ENCODE data around the gene PSG7.
A peak's percentile ranks its signal among the peaks of the same experiment; 100 is the strongest.
"Not testable (repeated sequence)": the region's sequence is repeated elsewhere in the genome, so short reads cannot be mapped to it uniquely, and the experiment has no call there.

The PSG7 gene
- total RNA-seq = 0 to 0.16 (median 0) reads per million in 18 experiments

- DNase-seq = not testable (repeated sequence)
Measured at GRCh38 chr19:42937107-42937506, at the start of gene PSG7. PSG7 (minus strand) TSS chr19:42937207; CDS start chr19:42937076, 131 bp downstream.

GRCh38 chr19:42985588-42985987 is 48.6 kb upstream of the PSG7 start:
- DNase-seq = no peak

- not testable (repeated sequence) for DNase-seq
Measured at GRCh38 chr19:42982111-42982510, 45.1 kb upstream of the PSG7 start.

DNA sequence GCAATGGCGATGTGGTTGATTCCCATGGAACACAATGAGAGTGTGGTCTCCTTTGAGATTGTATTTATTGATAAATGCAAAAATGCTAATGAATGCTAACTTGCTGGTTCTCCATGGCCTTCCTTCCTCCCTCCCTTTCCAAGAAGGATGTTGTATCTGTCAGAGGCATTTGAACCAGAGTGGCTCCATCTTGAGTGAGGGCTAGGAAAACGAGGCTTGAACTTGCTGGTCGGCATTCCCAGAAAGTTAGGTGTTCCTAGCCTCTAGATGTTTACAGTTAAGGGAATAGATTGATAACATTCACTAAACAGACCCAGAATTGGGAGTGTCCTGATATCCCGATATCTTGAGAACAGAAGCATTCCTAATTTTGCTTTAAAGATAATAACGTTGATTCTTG is 34.4 kb upstream of the PSG7 start:
- DNase-seq = not testable (repeated sequence)

DNA sequence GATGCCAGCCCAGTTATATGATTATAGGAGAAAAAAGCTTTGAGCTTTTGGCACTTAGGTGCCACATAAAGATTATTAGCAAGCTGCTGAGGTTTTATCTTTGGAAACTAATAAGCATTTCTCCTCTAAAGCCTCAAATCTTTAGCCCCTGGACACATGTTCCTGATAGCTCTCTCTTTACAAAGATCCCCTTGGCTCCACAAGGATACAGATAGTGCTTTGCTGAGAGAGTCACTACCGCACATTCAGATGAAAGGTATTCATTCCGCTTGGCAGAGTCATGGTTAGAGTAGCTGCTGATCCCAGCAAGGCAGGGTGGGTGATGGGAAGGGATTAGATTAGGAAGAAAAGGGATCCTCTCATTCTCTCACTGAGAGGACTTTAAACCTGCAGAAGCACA is 28.2 kb upstream of the PSG7 start:
- no peak for DNase-seq

DNA sequence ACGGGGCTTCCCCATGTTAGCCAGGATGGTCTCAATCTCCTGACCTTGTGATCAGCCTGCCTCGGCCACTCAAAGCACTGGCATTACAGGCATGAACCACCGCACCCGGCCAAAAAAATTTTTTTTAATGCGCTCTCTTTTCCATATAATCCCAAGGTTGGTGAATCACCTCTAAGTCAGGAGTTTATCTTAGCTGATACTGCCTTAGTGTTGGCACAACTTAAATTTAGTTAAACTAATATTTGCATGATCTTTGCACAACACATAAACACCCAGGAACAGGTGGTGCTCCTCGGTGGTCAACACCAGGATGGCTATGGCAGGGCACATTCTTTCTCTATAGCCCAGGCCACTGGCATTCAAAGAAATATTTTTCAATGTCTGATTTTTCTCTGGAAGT is 24.1 kb upstream of the PSG7 start:
- DNase-seq = no peak

DNA sequence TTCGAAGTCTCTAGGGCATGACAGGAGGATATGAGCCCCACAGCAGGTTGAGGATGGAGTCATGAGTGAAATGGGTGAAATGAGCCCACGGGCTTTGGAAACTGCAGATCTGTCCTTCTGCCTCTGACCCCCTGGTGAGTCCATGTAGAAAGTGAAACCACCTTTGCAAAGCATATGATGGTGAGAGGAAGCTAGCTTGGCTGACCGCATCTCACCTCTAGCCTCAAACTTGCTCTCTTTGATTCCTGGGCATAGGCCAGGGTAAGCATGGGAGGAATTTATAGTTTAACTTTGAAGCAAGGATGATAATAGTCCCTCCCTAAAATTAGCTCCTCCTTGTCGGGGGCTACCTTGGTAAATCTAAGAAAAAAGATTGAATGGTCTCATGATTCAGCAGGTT is 15.1 kb upstream of the PSG7 start:
- DNase-seq = not testable (repeated sequence)

- DNase-seq = not testable (repeated sequence)
Measured at GRCh38 chr19:42951476-42951875, 14.5 kb upstream of the PSG7 start.

- DNase-seq = peak in 1 of 2 donors; percentile 0
Measured at GRCh38 chr19:42942187-42942789, 5.3 kb upstream of the PSG7 start.

GRCh38 chr19:42934726-42935125 is 2.3 kb downstream of the PSG7 start:
- not testable (repeated sequence) for DNase-seq

DNA sequence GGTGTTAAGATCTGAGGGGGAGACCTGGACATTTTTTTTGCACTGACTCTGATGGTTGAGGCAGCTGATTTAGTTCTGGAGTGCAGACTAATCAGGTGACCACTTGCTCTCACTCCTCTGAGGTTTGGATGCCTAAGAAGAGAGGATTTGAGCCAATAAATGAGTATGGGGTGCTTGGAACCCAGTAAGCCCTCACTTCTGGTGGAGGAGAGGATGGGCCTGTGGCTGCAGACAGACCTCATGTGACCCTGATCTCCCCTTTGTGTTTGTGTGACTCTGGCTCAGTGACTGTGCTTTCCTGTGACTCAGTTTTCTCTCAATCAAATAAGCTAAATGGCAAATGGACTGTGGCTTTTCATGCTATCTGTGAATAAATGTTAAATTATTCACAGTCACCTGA is 2.8 kb downstream of the PSG7 start:
- not testable (repeated sequence) for DNase-seq

DNA sequence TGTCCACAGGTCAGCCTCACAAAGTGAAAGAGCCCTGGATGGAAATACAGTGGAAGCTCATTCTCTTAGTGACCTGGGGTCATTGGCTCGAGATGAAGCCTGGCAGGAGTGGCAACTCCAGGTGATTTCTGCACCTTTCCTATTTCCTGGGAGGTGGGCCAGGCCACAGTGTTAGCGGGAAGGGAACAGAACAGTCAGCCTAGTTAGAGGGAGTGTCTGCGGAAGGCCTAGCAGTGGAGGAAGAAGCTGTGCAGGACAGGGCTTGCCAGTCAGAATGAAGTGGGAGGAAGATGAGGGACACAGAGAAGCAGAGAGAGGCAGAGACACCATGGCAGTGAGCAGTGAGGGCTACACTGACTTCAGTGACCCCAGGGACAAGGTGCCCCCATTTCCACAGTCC is 3.6 kb downstream of the PSG7 start:
- DNase-seq = not testable (repeated sequence)

DNA sequence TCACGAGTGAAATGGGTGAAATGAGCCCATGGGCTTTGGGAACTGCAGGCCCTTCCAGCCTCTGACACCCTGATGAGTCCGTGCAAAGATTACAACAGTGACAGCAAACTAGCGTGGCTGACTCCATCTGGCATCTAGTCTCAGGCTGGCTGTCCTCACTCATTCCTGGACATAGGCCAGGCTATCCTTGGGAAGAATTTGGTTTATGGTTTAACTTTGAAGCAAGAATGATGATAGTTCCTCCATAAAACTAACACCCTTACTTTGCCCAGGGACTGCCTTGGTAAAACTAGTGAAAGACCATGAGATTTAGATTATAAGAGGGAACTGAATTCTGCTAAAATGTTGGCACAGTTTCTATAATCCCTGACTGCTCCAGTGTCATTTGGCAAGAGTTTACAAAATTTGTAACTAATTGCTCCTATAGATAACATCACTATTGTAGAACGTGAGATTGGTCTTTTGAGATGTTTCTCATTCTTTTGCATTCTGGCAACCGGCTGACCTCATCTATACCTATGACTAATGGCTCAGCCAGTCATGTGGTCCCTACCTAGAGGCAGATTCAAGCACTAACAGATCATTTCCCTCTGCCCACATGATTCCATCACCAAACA is 4.4 kb downstream of the PSG7 start:
- not testable (repeated sequence) for DNase-seq

GRCh38 chr19:42930214-42930613 is 6.8 kb downstream of the PSG7 start:
- DNase-seq = peak in 1 of 2 donors; percentile 1

DNA sequence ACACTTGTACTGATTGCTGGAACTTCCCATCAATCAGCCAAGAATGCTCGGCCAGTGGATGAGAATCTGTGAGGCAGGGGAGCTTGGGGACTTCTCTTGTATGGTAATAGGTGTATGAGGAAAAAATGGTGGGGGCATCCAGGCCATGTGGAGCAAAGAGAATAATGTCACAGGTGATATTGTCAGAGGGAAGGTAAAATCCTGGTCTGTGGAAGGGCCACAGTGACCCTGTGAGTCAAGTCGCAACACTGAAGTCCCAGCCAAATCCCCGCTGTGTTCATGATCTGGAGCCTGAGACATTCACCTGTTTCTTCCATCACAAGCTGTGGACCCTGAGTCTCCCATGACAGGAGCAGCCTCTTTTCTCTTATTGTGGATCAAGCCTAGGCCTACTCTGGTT is 8.1 kb downstream of the PSG7 start:
- DNase-seq = no peak

GRCh38 chr19:42926781-42927180 is 10.2 kb downstream of the PSG7 start:
- no peak for DNase-seq

DNA sequence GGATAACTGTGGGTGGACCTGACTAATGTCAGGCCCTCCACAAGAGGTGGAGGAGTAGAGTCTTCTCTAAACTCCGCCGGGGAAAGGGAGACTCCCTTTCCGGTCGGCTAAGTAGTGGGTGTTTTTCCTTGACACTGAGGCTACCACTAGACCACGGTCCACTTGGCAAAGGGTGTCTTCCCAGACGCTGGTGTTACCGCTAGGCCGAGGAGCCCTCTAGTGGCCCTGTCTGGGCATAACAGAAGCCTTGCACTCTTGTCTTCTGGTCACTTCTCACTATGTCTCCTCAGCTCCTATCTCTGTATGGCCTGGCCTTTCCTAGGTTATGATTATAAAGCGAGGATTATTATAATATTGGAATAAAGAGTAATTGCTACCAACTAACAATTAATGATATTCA is 13.9 kb downstream of the PSG7 start:
- DNase-seq = peak; percentile 10 to 43

- DNase-seq = not testable (repeated sequence)
Measured at GRCh38 chr19:42920971-42921370, 16.0 kb downstream of the PSG7 start.

DNA sequence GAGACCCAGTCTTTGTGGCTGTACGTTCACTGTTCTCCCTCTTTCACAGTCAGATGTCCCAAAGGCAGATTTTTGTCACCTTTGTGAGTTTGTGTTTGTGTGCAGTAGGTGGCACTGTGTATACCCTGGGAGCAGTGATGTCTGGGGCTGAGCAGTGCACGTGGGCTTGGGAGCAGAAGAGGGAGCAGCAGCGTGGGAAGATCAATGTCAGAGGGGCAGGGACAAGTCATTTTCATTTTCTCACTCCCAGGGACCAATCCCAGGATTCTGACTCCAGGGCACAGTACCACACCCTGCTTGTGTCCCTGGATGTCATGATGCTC is 17.3 kb downstream of the PSG7 start:
- DNase-seq = no peak

DNA sequence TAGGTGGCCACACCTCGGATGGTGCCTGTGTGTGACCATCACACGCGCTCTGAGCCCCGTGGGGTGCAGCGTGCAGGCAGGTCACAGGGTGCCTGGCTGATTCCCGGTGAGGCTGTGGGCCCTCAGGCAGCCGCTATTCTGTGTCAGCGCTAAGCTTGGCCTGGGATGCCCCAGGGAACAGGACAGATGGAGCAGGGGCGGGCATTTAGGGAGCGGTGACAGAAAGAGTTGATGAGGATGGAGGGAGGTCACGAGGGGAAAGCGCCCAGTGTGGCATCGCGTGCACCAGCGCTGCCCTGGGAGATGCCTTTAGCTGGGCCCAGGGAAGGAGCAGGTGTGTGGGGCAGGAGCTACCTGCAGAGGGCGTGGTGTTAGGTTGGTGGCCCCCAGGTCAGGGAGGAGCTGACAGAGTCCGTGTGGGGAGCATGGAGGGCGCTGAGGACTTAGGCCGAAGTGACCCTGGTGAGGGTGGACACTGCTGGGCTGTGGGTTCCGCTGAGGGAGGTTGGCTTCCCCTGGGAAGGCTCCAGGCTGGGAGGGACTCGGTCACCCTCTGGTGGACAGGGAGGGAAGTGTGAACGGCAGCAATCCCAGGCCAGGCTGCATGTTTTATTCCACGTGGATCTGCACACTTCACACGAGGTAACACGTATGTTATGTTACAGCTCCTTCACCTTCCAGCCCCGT is 17.8 kb downstream of the PSG7 start:
- not testable (repeated sequence) for DNase-seq

- DNase-seq = not testable (repeated sequence)
Measured at GRCh38 chr19:42918377-42919069, 18.5 kb downstream of the PSG7 start.

DNA sequence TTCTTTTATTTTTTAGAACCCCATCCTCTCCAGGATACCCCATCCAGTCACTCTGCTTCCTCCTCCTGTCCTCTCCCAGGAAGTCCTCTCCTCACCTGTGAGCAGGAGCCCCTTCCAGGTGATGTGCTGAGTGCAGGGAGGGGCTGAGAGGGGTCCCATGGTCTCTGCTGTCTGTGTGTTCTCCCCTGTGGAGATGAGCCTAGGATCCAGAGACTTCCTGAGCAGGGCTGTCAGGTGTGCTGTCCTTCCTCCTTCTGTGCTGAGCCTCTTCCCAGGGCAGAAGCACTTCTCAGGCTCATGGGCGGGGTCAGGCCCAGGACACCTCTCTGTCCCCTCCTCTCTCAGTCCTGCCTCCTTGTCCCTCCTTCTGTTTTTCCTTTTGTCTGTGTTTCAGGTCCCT is 19.4 kb downstream of the PSG7 start, which contains the start of gene PSG6:
Gene PSG6, minus strand, starts transcription at position 261 of the 400 bp plus-strand sequence. Its CDS starts 102 bp downstream, at position 159.
- not testable (repeated sequence) for DNase-seq

DNA sequence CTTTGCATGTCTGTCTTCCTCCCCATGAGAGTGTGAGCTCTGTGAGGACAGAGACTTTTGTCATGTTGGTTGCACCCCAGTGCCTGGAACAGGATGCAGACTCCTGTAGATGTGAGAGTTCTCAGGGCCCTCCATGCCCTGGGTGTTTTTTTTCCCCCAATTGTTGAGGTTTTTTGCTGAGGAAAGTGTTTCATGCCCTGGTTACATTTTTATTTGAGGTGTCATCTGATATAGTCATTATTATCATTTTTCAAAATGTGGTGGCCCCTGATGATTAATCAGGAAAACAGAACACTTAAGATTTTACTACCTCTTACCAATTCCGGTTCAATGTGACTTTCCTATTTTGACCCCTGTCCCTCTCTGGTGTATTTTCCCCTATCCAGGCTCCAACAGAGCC is 20.1 kb downstream of the PSG7 start:
- not testable (repeated sequence) for DNase-seq

Measured in inflammatory macrophage (primary cell).